NK-92 (cell line): ENCODE measurements around the gene FBXO44.
"Not testable (repeated sequence)": the region's sequence is repeated elsewhere in the genome, so short reads cannot be mapped to it uniquely, and the experiment has no call there.

ENCODE experiments used
- DNase-seq: peaks from one replicate; lab custom pipeline; 2025; ENCODE audit not compliant: unreplicated experiment; lab: John Stamatoyannopoulos, UW

FBXO44 gene

GRCh38 chr1:11654137-11654938 is at the start of gene FBXO44, which contains the start of gene FBXO2:
FBXO44 (plus strand) TSS chr1:11654877; CDS start chr1:11655836, 959 bp downstream.
FBXO2 (minus strand) TSS chr1:11654429; CDS start chr1:11654340, 89 bp downstream.
- no peak for DNase-seq

GRCh38 chr1:11606775-11607174 is 47.9 kb upstream of the FBXO44 start:
- DNase-seq = no peak

GRCh38 chr1:11608596-11609130 is 46.0 kb upstream of the FBXO44 start:
- not testable (repeated sequence) for DNase-seq

- not testable (repeated sequence) for DNase-seq
Measured at GRCh38 chr1:11609378-11609777, 45.3 kb upstream of the FBXO44 start.

- no peak for DNase-seq
Measured at GRCh38 chr1:11610629-11611180, 44.0 kb upstream of the FBXO44 start.

GRCh38 chr1:11611638-11612327 is 42.9 kb upstream of the FBXO44 start:
- no peak for DNase-seq

GRCh38 chr1:11613347-11613746 is 41.3 kb upstream of the FBXO44 start:
- no peak for DNase-seq

GRCh38 chr1:11615090-11615489 is 39.6 kb upstream of the FBXO44 start:
- no peak for DNase-seq

- DNase-seq = no peak
Measured at GRCh38 chr1:11616766-11617165, 37.9 kb upstream of the FBXO44 start.

- DNase-seq = no peak
Measured at GRCh38 chr1:11617314-11617713, 37.4 kb upstream of the FBXO44 start.

- no peak for DNase-seq
Measured at GRCh38 chr1:11617741-11618140, 36.9 kb upstream of the FBXO44 start.

GRCh38 chr1:11620405-11620804 is 34.3 kb upstream of the FBXO44 start:
- DNase-seq = no peak

- DNase-seq = no peak
Measured at GRCh38 chr1:11620924-11621323, 33.8 kb upstream of the FBXO44 start.

- DNase-seq = no peak
Measured at GRCh38 chr1:11622398-11622797, 32.3 kb upstream of the FBXO44 start.

GRCh38 chr1:11623702-11624101 is 31.0 kb upstream of the FBXO44 start:
- no peak for DNase-seq

GRCh38 chr1:11626551-11626950 is 28.1 kb upstream of the FBXO44 start:
- DNase-seq = no peak

- DNase-seq = no peak
Measured at GRCh38 chr1:11628767-11629166, 25.9 kb upstream of the FBXO44 start.

GRCh38 chr1:11629184-11630016 is 25.3 kb upstream of the FBXO44 start:
- no peak for DNase-seq

- no peak for DNase-seq
Measured at GRCh38 chr1:11634365-11635192, 20.1 kb upstream of the FBXO44 start.

GRCh38 chr1:11638121-11638520 is 16.6 kb upstream of the FBXO44 start:
- DNase-seq = no peak
